H1 (cell line): ENCODE data around the gene ZNF30. TPM values are rescaled to one million over a fixed set of nuclear protein-coding genes. Genes with fewer than 3 reads are reported as not detected.

Experiments used
- CTCF ChIA-PET: fragments of 300-600 bp; sonication (Branson Sonifier 250); formaldehyde crosslinking; loops from one replicate; lab custom pipeline; 2021; ENCODE audit not compliant: partially characterized antibody; lab: Charles Lee
- POLR2A ChIA-PET: fragments of 300-600 bp; sonication (Branson Sonifier 250); formaldehyde crosslinking; loops from one replicate; lab custom pipeline; 2021; ENCODE audit warnings: inconsistent platforms; ENCODE audit not compliant: partially characterized antibody; lab: Charles Lee
- DNase-seq, 2 experiments: peaks; one replicate each; pipeline versions ENCODE4 v3.0.0 to v3.0.0-alpha.2; 2010 to 2022; ENCODE audit warnings: low spot score in 2 of 2, low read depth in 1 of 2, mixed read lengths in 1 of 2
- FAIRE-seq: peaks from 2 replicates; lab custom pipeline; 2011; peaks lifted over from hg19 to GRCh38; lab: Jason Lieb, UNC
- H2AFZ ChIP-seq: 2 replicates; pipeline ENCODE4 v1.8.1; 2012; ENCODE audit warnings: low read length, inconsistent platforms
- H2AK5ac ChIP-seq: 2 replicates; pipeline ENCODE4 v1.6.1; 2013; ENCODE audit warnings: low read depth, low read length
- H2BK120ac ChIP-seq: replicated peaks from 2 replicates; pipeline ENCODE3; 2013; ENCODE audit warnings: low read depth, low read length, inconsistent platforms
- H2BK12ac ChIP-seq: 2 replicates; pipeline ENCODE4 v1.6.1; 2013; ENCODE audit warnings: low read depth, low read length
- H2BK15ac ChIP-seq: 2 replicates; pipeline ENCODE4 v1.6.1; 2013; ENCODE audit warnings: low read length
- H2BK20ac ChIP-seq: 2 replicates; pipeline ENCODE4 v1.6.1; 2013; ENCODE audit warnings: low read length
- H2BK5ac ChIP-seq: 2 replicates; pipeline ENCODE4 v1.6.1; 2013; ENCODE audit warnings: low read depth, low read length
- H3K14ac ChIP-seq: 2 replicates; pipeline ENCODE4 v1.6.1; 2013; ENCODE audit warnings: inconsistent platforms; ENCODE audit not compliant: insufficient read length
- H3K18ac ChIP-seq: 2 replicates; pipeline ENCODE4 v1.6.1; 2013; ENCODE audit warnings: low read length; ENCODE audit errors: extremely low read depth
- H3K23ac ChIP-seq: 2 replicates; pipeline ENCODE4 v1.6.1; 2013; ENCODE audit warnings: inconsistent platforms; ENCODE audit not compliant: insufficient read length
- H3K23me2 ChIP-seq: 2 replicates; pipeline ENCODE4 v1.6.1; 2013; ENCODE audit warnings: low read depth, low read length
- H3K27ac ChIP-seq: 2 replicates; pipeline ENCODE4 v1.6.1; 2011; ENCODE audit warnings: low read depth, low read length, inconsistent platforms
- H3K27me3 ChIP-seq, 4 experiments: replicated peaks in 1 of 4; 1 replicate in 1 of 4; 2 replicates in 3 of 4; pipeline versions ENCODE4 v1.6.1 to v1.8.1; 2011 to 2013; ENCODE audit warnings: low read length in 3 of 4, mild to moderate bottlenecking in 3 of 4, inconsistent platforms in 2 of 4, mixed read lengths in 2 of 4, moderate library complexity in 1 of 4; ENCODE audit not compliant: control insufficient read depth in 3 of 4, insufficient read depth in 3 of 4; ENCODE audit errors: extremely low read depth in 1 of 4
- H3K36me3 ChIP-seq, 4 experiments: 2 replicates each; pipeline versions ENCODE4 v1.6.1 to v1.8.1; 2011 to 2013; ENCODE audit warnings: mild to moderate bottlenecking in 4 of 4, low read length in 3 of 4, moderate library complexity in 2 of 4, control low read depth in 1 of 4, inconsistent platforms in 1 of 4; ENCODE audit not compliant: insufficient read depth in 4 of 4, control insufficient read depth in 2 of 4
- H3K4ac ChIP-seq: replicated peaks from 2 replicates; pipeline ENCODE3; 2013; ENCODE audit warnings: low read length, low read depth, mixed read lengths, inconsistent platforms; ENCODE audit not compliant: insufficient read length
- H3K4me1 ChIP-seq, 4 experiments: replicated peaks in 1 of 4; 1 replicate in 1 of 4; 2 replicates in 3 of 4; pipeline versions ENCODE4 v1.6.1 to v1.8.1; 2011 to 2013; ENCODE audit warnings: low read length in 3 of 4, inconsistent platforms in 2 of 4, mixed read lengths in 1 of 4; ENCODE audit not compliant: insufficient read depth in 4 of 4, control insufficient read depth in 3 of 4
- H3K4me2 ChIP-seq, 2 experiments: 2 replicates each; pipeline versions ENCODE4 v1.6.1 to v1.8.1; 2011 to 2013; ENCODE audit warnings: low read depth in 2 of 2, low read length in 2 of 2, control low read depth in 1 of 2, inconsistent platforms in 1 of 2, mild to moderate bottlenecking in 1 of 2; ENCODE audit not compliant: insufficient read depth in 1 of 2
- H3K4me3 ChIP-seq, 4 experiments: fragments of 200-600, 300-600 bp in 1 of 4; sonication (generic), shearing (Covaris generic), sonication (Bioruptor Twin) in 1 of 4; 2 replicates each; pipeline versions ENCODE4 v1.5.1 to v1.8.1; 2011 to 2016; ENCODE audit warnings: low read length in 4 of 4, low read depth in 3 of 4, control low read depth in 2 of 4, inconsistent platforms in 2 of 4, mild to moderate bottlenecking in 2 of 4, mixed read lengths in 1 of 4, moderate library complexity in 1 of 4; ENCODE audit not compliant: insufficient read depth in 2 of 4; ENCODE audit errors: extremely low read depth in 1 of 4
- H3K56ac ChIP-seq: replicated peaks from 2 replicates; pipeline ENCODE3; 2013; ENCODE audit warnings: low read depth, mild to moderate bottlenecking, mixed read lengths, low read length, inconsistent platforms; ENCODE audit not compliant: insufficient read length
- H3K79me1 ChIP-seq: 2 replicates; pipeline ENCODE4 v1.6.1; 2013; ENCODE audit warnings: low read depth, low read length, control low read depth
- H3K79me2 ChIP-seq, 2 experiments: 2 replicates each; pipeline versions ENCODE4 v1.6.1 to v1.8.1; 2012 to 2013; ENCODE audit warnings: low read length in 2 of 2, mild to moderate bottlenecking in 2 of 2, inconsistent platforms in 1 of 2; ENCODE audit not compliant: insufficient read depth in 2 of 2, control insufficient read depth in 1 of 2
- H3K9ac ChIP-seq, 4 experiments: replicated peaks in 1 of 4; 1 replicate in 1 of 4; 2 replicates in 3 of 4; pipeline versions ENCODE4 v1.6.1 to v1.8.1; 2011 to 2013; ENCODE audit warnings: low read depth in 3 of 4, low read length in 3 of 4, control low read depth in 2 of 4, mild to moderate bottlenecking in 2 of 4, moderate library complexity in 2 of 4, inconsistent platforms in 1 of 4; ENCODE audit errors: extremely low read depth in 1 of 4
- H3K9me3 ChIP-seq, 2 experiments: 2 replicates each; pipeline versions ENCODE4 v1.6.1 to v1.8.1; 2012 to 2013; ENCODE audit warnings: mild to moderate bottlenecking in 2 of 2, moderate library complexity in 2 of 2, control low read depth in 1 of 2, inconsistent platforms in 1 of 2, low read depth in 1 of 2, low read length in 1 of 2, mixed read lengths in 1 of 2; ENCODE audit not compliant: insufficient read depth in 2 of 2
- H4K20me1 ChIP-seq, 2 experiments: replicated peaks in 1 of 2; 2 replicates each; pipeline versions ENCODE3 to v1.8.1; 2011 to 2013; ENCODE audit warnings: inconsistent platforms in 2 of 2, low read length in 2 of 2, mild to moderate bottlenecking in 1 of 2; ENCODE audit not compliant: insufficient read depth in 2 of 2, control insufficient read depth in 1 of 2
- H4K5ac ChIP-seq: 2 replicates; pipeline ENCODE4 v1.6.1; 2013; ENCODE audit warnings: low read length, low read depth, mixed read lengths, inconsistent platforms; ENCODE audit not compliant: insufficient read length
- H4K8ac ChIP-seq: 2 replicates; pipeline ENCODE4 v1.8.0; 2013; ENCODE audit warnings: mild to moderate bottlenecking, moderate library complexity, low read length, inconsistent platforms; ENCODE audit not compliant: insufficient read depth; ENCODE audit errors: extremely low read depth
- H4K91ac ChIP-seq: replicated peaks from 2 replicates; pipeline ENCODE3; 2013; ENCODE audit warnings: low read length, mixed read lengths, inconsistent platforms; ENCODE audit not compliant: insufficient read length
- BRCA1 ChIP-seq: IDR thresholded peaks from 2 replicates; pipeline ENCODE4 v1.6.1; 2012; ENCODE audit warnings: low read depth, low read length, improper control_type of control experiment
- CEBPB ChIP-seq: IDR thresholded peaks from 2 replicates; pipeline ENCODE4 v1.6.1; 2012; ENCODE audit warnings: low read depth, low read length
- GABPA ChIP-seq: IDR thresholded peaks from 2 replicates; pipeline ENCODE4 v1.6.1; 2011; ENCODE audit warnings: mild to moderate bottlenecking, low read length, moderate library complexity, borderline replicate concordance; ENCODE audit not compliant: insufficient read depth
- KDM4A ChIP-seq: IDR thresholded peaks from one replicate; pipeline ENCODE4 v1.7.1; 2012; ENCODE audit warnings: low read depth, mild to moderate bottlenecking, moderate library complexity, low read length, inconsistent platforms; ENCODE audit not compliant: severe bottlenecking
- RBBP5 ChIP-seq: IDR thresholded peaks from 2 replicates; pipeline ENCODE4 v1.7.1; 2012; ENCODE audit warnings: low read depth, mild to moderate bottlenecking, inconsistent platforms, low read length, moderate library complexity, borderline replicate concordance
- SIRT6 ChIP-seq: IDR thresholded peaks from one replicate; pipeline ENCODE4 v1.7.1; 2012; ENCODE audit warnings: low read length, inconsistent platforms
- SP1 ChIP-seq: IDR thresholded peaks from 2 replicates; pipeline ENCODE4 v1.6.1; 2011; ENCODE audit warnings: low read depth, low read length
- TBP ChIP-seq: IDR thresholded peaks from 2 replicates; pipeline ENCODE4 v1.6.1; 2011; ENCODE audit warnings: low read depth, low read length, improper control_type of control experiment
- WGBS, 2 experiments: shearing (Covaris generic) in 1 of 2; methylation state at CpG; one replicate each; pipeline versions ENCODE4 v1.1.6 to v1.1.7; 2013 to 2015; ENCODE audit warnings: low lambda C conversion rate in 2 of 2, mixed read lengths in 2 of 2, inconsistent platforms in 1 of 2, low coverage in 1 of 2, missing lambda C conversion rate in 1 of 2; ENCODE audit not compliant: insufficient replicate concordance in 2 of 2, insufficient coverage in 1 of 2, insufficient read length in 1 of 2; ENCODE audit errors: extremely low coverage in 1 of 2, missing lambda C conversion rate in 1 of 2; 5-methylcytosine and 5-hydroxymethylcytosine counted together
- polyA plus RNA-seq, 7 experiments: library from polyadenylated mRNA; depleted of rRNA in 3 of 7; stranded (reverse) in 5 of 7; unstranded in 2 of 7; fragments of >200 nt in 5 of 7; fragments of 200-250 nt in 2 of 7; gene quantifications; 1 replicate in 5 of 7; 2 replicates in 1 of 7; 4 replicates in 1 of 7; pipeline versions ENCODE4 v1.2.1 to v1.2.3, GENCODE V29; 2011 to 2013; ENCODE audit warnings: missing spikeins in 2 of 7, mixed read lengths in 2 of 7
- total RNA-seq: library from RNA; stranded (reverse); fragmentation: NEBNext Ultra II Directional; extraction: Animal tissue kit (Norgen Biotek cat#: 25700); gene quantifications from 2 replicates; pipeline ENCODE4 v1.2.1, GENCODE V29; 2021

Gene ZNF30
- total and polyA plus RNA-seq, 2 of the 8 experiments (the other 6 are each of a cell fraction or from before 2014, with no cell fraction given): 2.0 to 4.7 TPM

DNA sequence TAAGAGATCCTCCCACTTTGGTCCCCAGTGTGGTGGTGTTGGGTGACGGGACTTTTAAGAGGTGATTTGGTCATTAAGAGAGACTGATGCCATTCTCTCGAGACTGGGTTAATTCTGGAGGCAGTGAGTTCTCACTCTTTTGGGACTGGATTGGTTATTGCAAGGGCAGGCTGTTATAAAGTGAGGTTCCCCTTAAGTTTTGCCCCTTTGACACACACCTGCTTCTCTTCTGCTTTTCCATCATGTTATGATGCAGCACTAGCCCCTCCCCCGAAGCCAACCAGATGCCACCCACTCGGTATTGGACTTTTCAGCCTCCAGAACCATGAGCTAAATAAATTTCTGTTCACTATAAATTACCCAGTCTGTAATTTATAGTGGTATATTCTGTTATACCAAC is 57.1 kb downstream of the ZNF30 start:
- Histone ChIP-seq H3K9ac (no peak overlapping the region), H2BK15ac (no peak overlapping the region), H3K4me3 (no peak overlapping the region), H3K27ac (no peak overlapping the region), H4K8ac (no peak overlapping the region), H2BK120ac (no peak overlapping the region), H4K5ac (no peak overlapping the region), H4K91ac (no peak overlapping the region), H3K18ac (no peak overlapping the region), H3K56ac (no peak overlapping the region), H2AFZ (no peak overlapping the region), H2BK20ac (no peak overlapping the region), H3K4ac (no peak overlapping the region), H3K79me1 (no peaks in the 10 kb centered on the region), H2BK12ac (no peak overlapping the region), H3K14ac (no peak overlapping the region), H3K23me2 (no peaks in the 10 kb centered on the region), H3K23ac (no peak overlapping the region), H3K36me3 (no peaks in the 10 kb centered on the region), H2AK5ac (no peak overlapping the region), H3K4me2 (no peak overlapping the region), H3K9me3 (no peaks in the 10 kb centered on the region), H3K79me2 (no peaks in the 10 kb centered on the region), H3K27me3 (no peaks in the 10 kb centered on the region), H4K20me1 (no peaks in the 10 kb centered on the region), H3K4me1 (peaks cover 2 to 7% (median 4%) of the 10 kb centered on the region in 4 experiments; a peak in 5 of 7 replicates), H2BK5ac (no peak overlapping the region)
- CTCF ChIA-PET: no interaction called here
- DNase-seq: no peak
- FAIRE-seq: no peak
- POLR2A ChIA-PET: interaction anchor here (0.7 to 1.2 kb wide), 4 partner anchors 16 to 29 kb away, joined by 3 to 4 read pairs (median 4); partner anchors contain the start of gene GRAMD1A
- TF ChIP-seq BRCA1: no peak
- no peak for TF ChIP-seq RBBP5
- TF ChIP-seq KDM4A: no peak
- no peak for TF ChIP-seq CEBPB
- no peak for TF ChIP-seq SP1
- TF ChIP-seq SIRT6: no peak
- no peak for TF ChIP-seq TBP
- TF ChIP-seq GABPA: no peak
- WGBS, 2 experiments: 89% methylated on average over 4 of the region's 4 CpGs; no CpG with 5 or more reads in 1 of the 2 experiments
